ENCODE measurements around the gene NAV1. TPM values are rescaled to one million over a fixed set of nuclear protein-coding genes. Genes with fewer than 3 reads are reported as not detected.
A peak's percentile ranks its signal among the peaks of the same experiment; 100 is the strongest.

Gene NAV1
- polyA plus RNA-seq, 1 donor: 21.6 TPM

- DNase-seq: no peak
Observed at GRCh38 chr1:201525193-201525778, 13.6 kb upstream of the NAV1 start.

- no peak for DNase-seq
Observed at GRCh38 chr1:201527879-201528278, 11.0 kb upstream of the NAV1 start.

- DNase-seq: no peak
Observed at GRCh38 chr1:201528631-201529252, 10.2 kb upstream of the NAV1 start.

- DNase-seq: peak; percentile 73
Observed at GRCh38 chr1:201530741-201531531, 8.0 kb upstream of the NAV1 start.

GRCh38 chr1:201531551-201532425 lies 7.1 kb upstream of the NAV1 start:
- no peak for DNase-seq

- DNase-seq: no peak
Observed at GRCh38 chr1:201533836-201534235, 5.1 kb upstream of the NAV1 start.

GRCh38 chr1:201535046-201535918 lies 3.6 kb upstream of the NAV1 start:
- DNase-seq: no peak

GRCh38 chr1:201535919-201536245 lies 3.0 kb upstream of the NAV1 start:
- DNase-seq: no peak

- DNase-seq: no peak
Observed at GRCh38 chr1:201536558-201536957, 2.4 kb upstream of the NAV1 start.

GRCh38 chr1:201537028-201537427 lies 1.9 kb upstream of the NAV1 start:
- no peak for DNase-seq

- DNase-seq: no peak
Observed at GRCh38 chr1:201537467-201537866, 1.5 kb upstream of the NAV1 start.

- DNase-seq: no peak
Observed at GRCh38 chr1:201537891-201538611, 876 bp upstream of the NAV1 start.

- no peak for DNase-seq
Observed at GRCh38 chr1:201539561-201540431, 869 bp downstream of the NAV1 start.

- no peak for DNase-seq
Observed at GRCh38 chr1:201540846-201541735, 2.2 kb downstream of the NAV1 start.

- DNase-seq: no peak
Observed at GRCh38 chr1:201542309-201543035, 3.5 kb downstream of the NAV1 start.

GRCh38 chr1:201543871-201544642 lies 5.1 kb downstream of the NAV1 start:
- DNase-seq: no peak

- DNase-seq: no peak
Observed at GRCh38 chr1:201544710-201545109, 5.8 kb downstream of the NAV1 start.

Data from left kidney (tissue), 2 donors.